ENCODE measurements around the gene U2AF2.

Gene U2AF2

DNA sequence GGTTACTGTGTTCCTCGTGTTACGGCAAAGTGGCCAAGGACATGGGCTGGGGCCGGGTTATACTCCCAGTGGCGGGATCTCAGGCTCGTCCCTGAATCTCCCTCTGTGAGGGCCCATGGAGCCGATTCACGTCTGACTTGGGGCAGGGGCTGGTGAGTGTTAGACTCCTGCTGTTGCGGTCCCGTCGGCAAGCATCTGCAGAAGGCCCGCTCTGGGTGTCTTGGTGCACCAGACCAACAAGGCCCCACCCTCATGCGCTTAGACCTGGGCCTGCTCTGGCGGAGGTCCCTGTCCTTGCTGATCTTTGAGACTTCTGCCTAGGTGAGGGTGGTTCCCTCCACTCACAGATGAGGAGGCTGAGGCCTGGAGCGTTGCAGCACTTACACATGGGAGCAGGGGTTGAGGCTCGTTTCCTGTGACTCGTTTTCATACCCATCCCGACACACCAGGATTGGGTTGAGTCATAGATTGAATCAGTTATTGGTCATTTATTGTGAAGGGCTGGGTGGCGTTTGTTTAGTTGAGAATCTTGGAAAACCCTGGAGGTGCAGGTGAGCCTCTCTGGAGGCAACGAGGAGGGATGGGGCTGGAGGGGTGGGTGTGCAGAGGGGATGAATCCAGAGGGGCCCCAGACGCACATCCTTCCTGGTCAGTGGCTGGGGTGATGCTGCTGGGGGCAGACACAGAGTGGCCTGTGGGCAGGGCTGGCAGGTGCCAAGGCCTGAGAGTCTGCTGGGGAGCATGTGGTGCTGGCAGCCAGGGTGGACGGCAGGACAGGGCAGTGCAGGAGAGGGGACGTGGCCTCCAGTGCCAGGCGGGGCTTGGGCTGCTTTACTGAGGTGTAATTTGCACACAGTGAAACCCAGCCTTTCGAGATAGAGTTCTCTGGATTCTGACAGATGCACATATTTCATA is 24.8 kb downstream of the U2AF2 start:
- H3K4me2 ChIP-seq (ENCODE audit: low read length), result peak overlapping the region; percentile 98; the same call in 1 of the 2 replicates
- no peak overlapping the region for H2AFZ ChIP-seq (ENCODE audit: low read length)
- peaks cover 54% of the 10 kb centered on the region for H3K36me3 ChIP-seq (ENCODE audit: insufficient read depth, low read length)
- peak overlapping the region; percentile 97 for H3K4me3 ChIP-seq (ENCODE audit: low read depth, low read length, poor library complexity, severe bottlenecking)
- H3K27ac ChIP-seq (ENCODE audit: low read depth, low read length, poor library complexity, severe bottlenecking), result peak overlapping the region; percentile 96
- peaks cover 41% of the 10 kb centered on the region for H3K79me2 ChIP-seq (ENCODE audit: insufficient read depth, low read length)
- no peak for TF ChIP-seq EZH2 (IDR thresholded peaks at IDR 0.05; ENCODE audit: borderline replicate concordance, low read length)
- TF ChIP-seq, protein P1, sequence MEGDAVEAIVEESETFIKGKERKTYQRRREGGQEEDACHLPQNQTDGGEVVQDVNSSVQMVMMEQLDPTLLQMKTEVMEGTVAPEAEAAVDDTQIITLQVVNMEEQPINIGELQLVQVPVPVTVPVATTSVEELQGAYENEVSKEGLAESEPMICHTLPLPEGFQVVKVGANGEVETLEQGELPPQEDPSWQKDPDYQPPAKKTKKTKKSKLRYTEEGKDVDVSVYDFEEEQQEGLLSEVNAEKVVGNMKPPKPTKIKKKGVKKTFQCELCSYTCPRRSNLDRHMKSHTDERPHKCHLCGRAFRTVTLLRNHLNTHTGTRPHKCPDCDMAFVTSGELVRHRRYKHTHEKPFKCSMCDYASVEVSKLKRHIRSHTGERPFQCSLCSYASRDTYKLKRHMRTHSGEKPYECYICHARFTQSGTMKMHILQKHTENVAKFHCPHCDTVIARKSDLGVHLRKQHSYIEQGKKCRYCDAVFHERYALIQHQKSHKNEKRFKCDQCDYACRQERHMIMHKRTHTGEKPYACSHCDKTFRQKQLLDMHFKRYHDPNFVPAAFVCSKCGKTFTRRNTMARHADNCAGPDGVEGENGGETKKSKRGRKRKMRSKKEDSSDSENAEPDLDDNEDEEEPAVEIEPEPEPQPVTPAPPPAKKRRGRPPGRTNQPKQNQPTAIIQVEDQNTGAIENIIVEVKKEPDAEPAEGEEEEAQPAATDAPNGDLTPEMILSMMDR (IDR thresholded peaks at IDR 0.05; ENCODE audit: low read length), result no peak
- H3K9ac ChIP-seq (ENCODE audit: low read length), result peak overlapping the region; percentile 88; the same call in 1 of the 2 replicates
- H3F3A ChIP-seq (ENCODE audit: insufficient read depth, low read length), result no peaks in the 10 kb centered on the region
- no peaks in the 10 kb centered on the region for H3K27me3 ChIP-seq (ENCODE audit: insufficient read depth, low read length)
- peaks cover 43% of the 10 kb centered on the region for H3K4me1 ChIP-seq (ENCODE audit: insufficient read depth, low read length, severe bottlenecking)
- H3K9me3 ChIP-seq (ENCODE audit: low read length), result no peaks in the 10 kb centered on the region
- H3K9me2 ChIP-seq (ENCODE audit: low read depth, low read length), result no peaks in the 10 kb centered on the region
- no peaks in the 10 kb centered on the region for H4K20me1 ChIP-seq (ENCODE audit: insufficient read depth, low read length)

- H3K4me1 ChIP-seq (ENCODE audit: insufficient read depth, low read length, severe bottlenecking), result peaks cover 42% of the 10 kb centered on the region
- H4K20me1 ChIP-seq (ENCODE audit: insufficient read depth, low read length), result no peaks in the 10 kb centered on the region
These were observed 25.7 kb downstream of the U2AF2 start for GRCh38 chr19:55680339-55681130.

More at GRCh38 chr19:55680339-55681130, 25.7 kb downstream of the U2AF2 start:
- Histone ChIP-seq H3K9ac (ENCODE audit: low read length) (no peak overlapping the region), H3K9me3 (ENCODE audit: low read length) (no peaks in the 10 kb centered on the region), H3K27ac (ENCODE audit: low read depth, low read length, poor library complexity, severe bottlenecking) (no peak overlapping the region), H3F3A (ENCODE audit: insufficient read depth, low read length) (no peaks in the 10 kb centered on the region), H3K9me2 (ENCODE audit: low read depth, low read length) (no peaks in the 10 kb centered on the region), H2AFZ (ENCODE audit: low read length) (no peak overlapping the region), H3K4me2 (ENCODE audit: low read length) (no peak overlapping the region), H3K36me3 (ENCODE audit: insufficient read depth, low read length) (peaks cover 64% of the 10 kb centered on the region), H3K4me3 (ENCODE audit: low read depth, low read length, poor library complexity, severe bottlenecking) (no peak overlapping the region), H3K27me3 (ENCODE audit: insufficient read depth, low read length) (no peaks in the 10 kb centered on the region), H3K79me2 (ENCODE audit: insufficient read depth, low read length) (peaks cover 39% of the 10 kb centered on the region)
- no peak for TF ChIP-seq EZH2 (IDR thresholded peaks at IDR 0.05; ENCODE audit: borderline replicate concordance, low read length)
- TF ChIP-seq, protein P1 (IDR thresholded peaks at IDR 0.05; ENCODE audit: low read length), result no peak
